Measurements from ENCODE around the gene KIF5A. TPM values are rescaled to one million over a fixed set of nuclear protein-coding genes. Genes with fewer than 3 reads are reported as not detected.
"Not testable (repeated sequence)": the region's sequence is repeated elsewhere in the genome, so short reads cannot be mapped to it uniquely, and the experiment has no call there.

KIF5A gene
- total and polyA plus RNA-seq, 2 experiments from 2014 or later = 0.11 to 0.36 TPM

GRCh38 chr12:57616383-57617101, 66.7 kb downstream of the KIF5A start:
- DNase-seq (ENCODE audit: low read depth in 1 of 2, low spot score in 1 of 2) = peak in 1 of 2 donors; percentile 55
- Histone ChIP-seq H3K4me1 (ENCODE audit: low read depth) (peaks cover 4% of the 10 kb centered on the region), H3K4me3 (no peak overlapping the region), H3K36me3 (no peaks in the 10 kb centered on the region), H3K27ac (no peak overlapping the region), H3K9me3 (ENCODE audit: low read depth) (no peaks in the 10 kb centered on the region), H3K27me3 (peaks cover 70% of the 10 kb centered on the region)
- TF ChIP-seq CTCF (IDR thresholded peaks at IDR 0.05; ENCODE audit: low read depth, low read length) = no peak

- Histone ChIP-seq H3K4me1 (ENCODE audit: low read depth) (peaks cover 5% of the 10 kb centered on the region), H3K36me3 (no peaks in the 10 kb centered on the region), H3K9me3 (ENCODE audit: low read depth) (no peaks in the 10 kb centered on the region), H3K27ac (no peak overlapping the region), H3K4me3 (no peak overlapping the region), H3K27me3 (peaks cover 81% of the 10 kb centered on the region)
- DNase-seq (ENCODE audit: low read depth in 1 of 2, low spot score in 1 of 2) = no peak
- no peak for TF ChIP-seq CTCF (IDR thresholded peaks at IDR 0.05; ENCODE audit: low read depth, low read length)
These were observed 68.1 kb downstream of the KIF5A start for GRCh38 chr12:57617942-57618341.

- not testable (repeated sequence) for H3K4me3 ChIP-seq; H3K36me3 ChIP-seq; H3K4me1 ChIP-seq (ENCODE audit: low read depth); H3K9me3 ChIP-seq (ENCODE audit: low read depth); DNase-seq (ENCODE audit: low read depth in 1 of 2, low spot score in 1 of 2); H3K27ac ChIP-seq
- peaks cover 86% of the 10 kb centered on the region for H3K27me3 ChIP-seq
These were observed 68.6 kb downstream of the KIF5A start for GRCh38 chr12:57618431-57618830.

- DNase-seq (ENCODE audit: low read depth in 1 of 2, low spot score in 1 of 2) = peak in 1 of 2 donors; percentile 34
- H3K4me3 ChIP-seq = no peak overlapping the region
- no peak for TF ChIP-seq CTCF (IDR thresholded peaks at IDR 0.05; ENCODE audit: low read depth, low read length)
These were observed 69.2 kb downstream of the KIF5A start for GRCh38 chr12:57618966-57619433.

GRCh38 chr12:57619434-57620244, 69.8 kb downstream of the KIF5A start:
- no peak overlapping the region for H3K27ac ChIP-seq
- H3K4me3 ChIP-seq = no peak overlapping the region
- peaks cover 5% of the 10 kb centered on the region for H3K4me1 ChIP-seq (ENCODE audit: low read depth)
- H3K9me3 ChIP-seq (ENCODE audit: low read depth) = no peaks in the 10 kb centered on the region
- H3K36me3 ChIP-seq = no peaks in the 10 kb centered on the region
- peaks cover 93% of the 10 kb centered on the region for H3K27me3 ChIP-seq
- peak in 1 of 2 donors; percentile 31 for DNase-seq (ENCODE audit: low read depth in 1 of 2, low spot score in 1 of 2)
- no peak for TF ChIP-seq CTCF (IDR thresholded peaks at IDR 0.05; ENCODE audit: low read depth, low read length)

More at GRCh38 chr12:57618966-57619433, 69.2 kb downstream of the KIF5A start:
- Histone ChIP-seq H3K36me3 (no peaks in the 10 kb centered on the region), H3K27me3 (peaks cover 87% of the 10 kb centered on the region), H3K9me3 (ENCODE audit: low read depth) (no peaks in the 10 kb centered on the region), H3K27ac (no peak overlapping the region), H3K4me1 (ENCODE audit: low read depth) (peaks cover 5% of the 10 kb centered on the region)

All from cardiac muscle cell (in vitro differentiated cells and primary cell).